ENCODE results near the gene P2RY14. TPM values are rescaled to one million over a fixed set of nuclear protein-coding genes. Genes with fewer than 3 reads are reported as not detected.

P2RY14 gene
- polyA plus RNA-seq, 1 donor (not counting 4 experiments of a cell fraction or from before 2014, with no cell fraction given), result not detected

- H3K9me3 ChIP-seq (ENCODE audit: control insufficient read depth, low read depth, low read length), result no peaks in the 10 kb centered on the region
- no peak overlapping the region for H3K4me2 ChIP-seq (ENCODE audit: control insufficient read depth, extremely low read depth, insufficient read depth, low read depth, low read length)
- no peaks in the 10 kb centered on the region for H4K20me1 ChIP-seq (ENCODE audit: control insufficient read depth, extremely low read depth, insufficient read depth, low read length)
- dilution Hi-C loops (cut with MboI; ENCODE audit: extremely low pct_ligation_motif_present, low sequenced_read_pairs), result no loop called here
- no peak overlapping the region for H3K9ac ChIP-seq (ENCODE audit: control insufficient read depth, extremely low read depth, insufficient read depth, low read length)
- H3K4me3 ChIP-seq (ENCODE audit: control insufficient read depth in 2 of 3, extremely low read depth in 1 of 3, insufficient read depth in 2 of 3, low read depth in 1 of 3, low read length in 3 of 3), result no peak overlapping the region
- no peak overlapping the region for H3K27ac ChIP-seq (ENCODE audit: control insufficient read depth, insufficient read depth, low read length)
- H2AFZ ChIP-seq (ENCODE audit: control insufficient read depth, low read length), result peak overlapping the region; percentile 21
- no peaks in the 10 kb centered on the region for H3K36me3 ChIP-seq (ENCODE audit: control insufficient read depth in 2 of 2, extremely low read depth in 1 of 2, insufficient read depth in 2 of 2, low read length in 2 of 2)
- no peak for DNase-seq (ENCODE audit: low read depth, low spot score)
- H3K4me1 ChIP-seq (ENCODE audit: control insufficient read depth, extremely low read depth, insufficient read depth, low read length), result no peaks in the 10 kb centered on the region
- no peaks in the 10 kb centered on the region for H3K79me2 ChIP-seq (ENCODE audit: control insufficient read depth, insufficient read depth, low read length)
- FAIRE-seq, result no peak
- no peaks in the 10 kb centered on the region for H3K9me1 ChIP-seq (ENCODE audit: control insufficient read depth, extremely low read depth, insufficient read depth, low read length)
- TF ChIP-seq EZH2 (IDR thresholded peaks at IDR 0.05; ENCODE audit: low read length) (no peak), CTCF (optimal IDR thresholded peaks at IDR 0.05 in 1 of 3, IDR thresholded peaks at IDR 0.05 in 1 of 3, conservative IDR thresholded peaks at IDR 0.05 in 1 of 3; ENCODE audit: extremely low read depth in 1 of 3, insufficient read depth in 2 of 3, low read length in 3 of 3) (no peak)
- no peaks in the 10 kb centered on the region for H3K27me3 ChIP-seq (ENCODE audit: control insufficient read depth, extremely low read depth, insufficient read depth, low read length)
These were observed 68.7 kb downstream of the P2RY14 start for GRCh38 chr3:151209654-151210053.

GRCh38 chr3:151206201-151206600 lies 72.1 kb downstream of the P2RY14 start:
- Histone ChIP-seq H3K27ac (ENCODE audit: control insufficient read depth, insufficient read depth, low read length) (no peak overlapping the region), H3K4me3 (ENCODE audit: control insufficient read depth in 2 of 3, extremely low read depth in 1 of 3, insufficient read depth in 2 of 3, low read depth in 1 of 3, low read length in 3 of 3) (no peak overlapping the region), H3K9me3 (ENCODE audit: control insufficient read depth, low read depth, low read length) (no peaks in the 10 kb centered on the region), H3K9me1 (ENCODE audit: control insufficient read depth, extremely low read depth, insufficient read depth, low read length) (no peaks in the 10 kb centered on the region), H4K20me1 (ENCODE audit: control insufficient read depth, extremely low read depth, insufficient read depth, low read length) (no peaks in the 10 kb centered on the region), H3K79me2 (ENCODE audit: control insufficient read depth, insufficient read depth, low read length) (no peaks in the 10 kb centered on the region), H3K4me1 (ENCODE audit: control insufficient read depth, extremely low read depth, insufficient read depth, low read length) (no peaks in the 10 kb centered on the region), H3K9ac (ENCODE audit: control insufficient read depth, extremely low read depth, insufficient read depth, low read length) (no peak overlapping the region), H3K36me3 (ENCODE audit: control insufficient read depth in 2 of 2, extremely low read depth in 1 of 2, insufficient read depth in 2 of 2, low read length in 2 of 2) (no peaks in the 10 kb centered on the region), H2AFZ (ENCODE audit: control insufficient read depth, low read length) (no peak overlapping the region), H3K4me2 (ENCODE audit: control insufficient read depth, extremely low read depth, insufficient read depth, low read depth, low read length) (no peak overlapping the region), H3K27me3 (ENCODE audit: control insufficient read depth, extremely low read depth, insufficient read depth, low read length) (no peaks in the 10 kb centered on the region)
- no peak for FAIRE-seq
- DNase-seq (ENCODE audit: low read depth, low spot score), result no peak
- TF ChIP-seq EZH2 (IDR thresholded peaks at IDR 0.05; ENCODE audit: low read length) (no peak), CTCF (optimal IDR thresholded peaks at IDR 0.05 in 1 of 3, IDR thresholded peaks at IDR 0.05 in 1 of 3, conservative IDR thresholded peaks at IDR 0.05 in 1 of 3; ENCODE audit: extremely low read depth in 1 of 3, insufficient read depth in 2 of 3, low read length in 3 of 3) (no peak)
- dilution Hi-C loops (cut with MboI; ENCODE audit: extremely low pct_ligation_motif_present, low sequenced_read_pairs), result no loop called here
